ENCODE measurements around the gene FPR1.

Gene FPR1

DNA sequence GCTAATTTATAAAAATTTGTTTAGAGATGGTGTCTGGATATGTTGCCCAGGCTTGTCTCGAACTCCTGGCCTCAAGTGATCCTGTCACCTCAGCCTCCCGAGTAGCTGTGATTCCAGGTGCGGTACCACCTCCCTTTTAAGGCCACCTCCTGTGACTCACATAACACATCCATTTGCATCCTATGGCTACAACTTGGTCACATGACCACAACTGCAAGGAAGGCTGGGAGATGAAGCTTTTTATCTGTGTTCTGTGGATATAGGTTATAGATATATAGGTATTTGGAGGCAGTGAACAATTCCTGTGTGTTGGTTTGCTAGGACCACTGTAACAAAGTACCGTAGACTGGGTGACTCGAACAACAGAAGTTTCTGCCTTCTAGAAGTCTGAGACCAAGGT is 52.5 kb downstream of the FPR1 start:
- no peaks in the 10 kb centered on the region for H3K9me3 ChIP-seq (ENCODE audit: control insufficient read depth, insufficient read depth, low read length)
- no peaks in the 10 kb centered on the region for H3K36me3 ChIP-seq (ENCODE audit: insufficient read depth, low read length)
- H3K9ac ChIP-seq (ENCODE audit: low read depth, low read length): no peak overlapping the region
- H3K4me1 ChIP-seq (ENCODE audit: insufficient read depth, low read length): peaks cover 7% of the 10 kb centered on the region; the same call in 1 of the 2 replicates

DNA sequence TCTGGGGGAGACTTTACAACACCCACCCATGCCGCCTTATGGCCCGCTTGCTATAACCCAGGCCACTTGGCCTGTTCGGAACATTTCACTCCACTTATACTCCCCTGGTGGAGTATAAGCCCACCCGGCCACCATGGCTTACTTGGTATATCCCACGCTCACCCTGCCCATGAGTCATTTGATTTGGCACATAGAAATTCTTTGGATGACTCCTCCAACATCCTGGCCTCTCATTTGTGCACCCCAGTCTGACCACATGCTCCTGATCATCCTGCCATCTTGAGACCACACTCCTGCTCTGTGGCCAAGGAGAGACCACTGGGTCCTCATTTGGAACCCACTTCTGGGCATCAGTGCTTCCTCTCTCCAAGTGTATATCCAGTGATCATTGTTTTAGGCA is 53.4 kb downstream of the FPR1 start:
- H3K4me1 ChIP-seq (ENCODE audit: insufficient read depth, low read length): peaks cover 7% of the 10 kb centered on the region; the same call in 1 of the 2 replicates
- no peaks in the 10 kb centered on the region for H3K9me3 ChIP-seq (ENCODE audit: control insufficient read depth, insufficient read depth, low read length)
- H3K36me3 ChIP-seq (ENCODE audit: insufficient read depth, low read length): no peaks in the 10 kb centered on the region
- no peak overlapping the region for H3K9ac ChIP-seq (ENCODE audit: low read depth, low read length)

DNA sequence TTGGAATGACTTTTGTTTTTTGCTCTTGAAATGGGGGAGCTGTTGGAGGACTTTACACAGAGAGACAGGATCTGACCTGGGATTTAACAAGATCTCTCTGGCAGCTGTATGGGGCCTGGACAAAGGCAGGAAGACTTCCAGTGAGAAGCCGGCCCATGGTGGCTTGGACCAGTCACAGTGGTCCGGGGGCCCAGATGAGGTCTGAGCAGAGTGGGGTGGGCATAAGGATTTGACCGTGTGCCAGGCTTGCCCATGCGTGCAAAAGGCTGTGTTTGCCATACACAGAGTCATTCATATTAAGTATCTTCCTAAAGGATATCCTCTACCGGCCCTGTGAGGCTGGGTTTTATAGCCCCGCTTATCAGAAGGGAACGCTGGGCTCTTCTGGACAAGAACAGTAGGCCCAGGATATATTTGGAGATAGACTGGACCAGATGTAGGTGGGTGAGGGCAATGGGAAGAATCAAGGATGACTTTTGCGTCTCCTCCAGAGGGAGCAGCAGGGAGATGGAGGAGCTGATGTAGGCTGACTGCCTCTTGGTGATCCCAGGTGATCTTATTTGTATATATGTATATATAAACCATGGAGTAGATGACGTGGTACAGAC is 54.4 kb downstream of the FPR1 start:
- H3K9me3 ChIP-seq (ENCODE audit: control insufficient read depth, insufficient read depth, low read length): no peaks in the 10 kb centered on the region
- H3K4me1 ChIP-seq (ENCODE audit: insufficient read depth, low read length): peaks cover 7% of the 10 kb centered on the region; the same call in 1 of the 2 replicates
- H3K36me3 ChIP-seq (ENCODE audit: insufficient read depth, low read length): no peaks in the 10 kb centered on the region
- H3K9ac ChIP-seq (ENCODE audit: low read depth, low read length): no peak overlapping the region

DNA sequence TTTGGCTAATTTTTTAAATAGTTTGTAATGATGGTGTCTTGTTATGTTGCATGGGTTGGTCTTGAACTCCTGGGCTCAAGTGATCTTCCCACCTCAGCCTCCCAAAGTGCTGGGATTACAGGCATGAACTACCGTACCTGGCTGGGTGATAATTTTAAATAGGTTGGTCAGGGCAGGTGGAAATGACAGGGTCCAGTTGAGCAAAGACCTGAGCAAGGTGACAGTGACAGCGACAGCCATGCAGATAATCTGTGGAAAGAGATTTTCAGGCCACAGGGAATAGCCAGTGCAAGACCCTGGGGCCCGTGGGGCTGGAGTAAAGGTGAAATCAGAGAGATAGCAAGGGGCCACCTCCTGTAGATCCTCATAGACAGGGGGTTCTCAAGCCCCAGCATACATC is 55.1 kb downstream of the FPR1 start:
- no peaks in the 10 kb centered on the region for H3K36me3 ChIP-seq (ENCODE audit: insufficient read depth, low read length)
- H3K9ac ChIP-seq (ENCODE audit: low read depth, low read length): no peak overlapping the region
- H3K9me3 ChIP-seq (ENCODE audit: control insufficient read depth, insufficient read depth, low read length): no peaks in the 10 kb centered on the region
- H3K4me1 ChIP-seq (ENCODE audit: insufficient read depth, low read length): peaks cover 5% of the 10 kb centered on the region; the same call in 1 of the 2 replicates

Measured in ES-I3 (cell line).